Stimulated activated effector memory CD8-positive, alpha-beta T cell treated with anti-CD3 and anti-CD28 coated beads, Interleukin-12 subunit alpha, Interleukin-12 subunit beta, amount 100 ng/mL, for 72 hours (primary cell): ENCODE data around the gene ACRV1.

Experiments
- ATAC-seq: fragments of 150-1000 bp; cut with Tn5 transposase; 2 replicates; pipeline ENCODE4 v1.10.0; 2021
- DNase-seq, 2 donors: peaks; one replicate each; pipeline ENCODE4 v3.0.0; 2021 to 2022; ENCODE audit warnings: low spot score in 2 of 2
- H3K27ac Mint-ChIP-seq: one replicate; pipeline ENCODE4 v1.8.0; 2022; ENCODE audit warnings: mild to moderate bottlenecking, mixed read lengths
- H3K36me3 Mint-ChIP-seq: one replicate; pipeline ENCODE4 v1.8.0; 2022; ENCODE audit warnings: mild to moderate bottlenecking, mixed read lengths
- H3K4me1 Mint-ChIP-seq: one replicate; pipeline ENCODE4 v1.8.0; 2022; ENCODE audit warnings: mixed read lengths
- H3K4me3 Mint-ChIP-seq: one replicate; pipeline ENCODE4 v1.8.0; 2022; ENCODE audit warnings: mild to moderate bottlenecking, mixed read lengths
- H3K9me3 Mint-ChIP-seq: one replicate; pipeline ENCODE4 v1.8.0; 2022; ENCODE audit warnings: mixed read lengths

ACRV1 gene

GRCh38 chr11:125675196-125675595 is 5.5 kb downstream of the ACRV1 start:
- Mint-ChIP-seq H3K4me1 (no peaks in the 10 kb centered on the region), H3K4me3 (no peak overlapping the region), H3K27ac (no peak overlapping the region), H3K9me3 (no peaks in the 10 kb centered on the region), H3K36me3 (peaks cover 20% of the 10 kb centered on the region)
- ATAC-seq, result no peak
- no peak for DNase-seq

- Mint-ChIP-seq H3K4me3 (no peak overlapping the region), H3K36me3 (peaks cover 29% of the 10 kb centered on the region), H3K27ac (no peak overlapping the region), H3K9me3 (no peaks in the 10 kb centered on the region), H3K4me1 (no peaks in the 10 kb centered on the region)
- ATAC-seq, result no peak
- no peak for DNase-seq
These were observed 6.4 kb downstream of the ACRV1 start for GRCh38 chr11:125674210-125674609.

GRCh38 chr11:125671561-125671960 is 9.1 kb downstream of the ACRV1 start:
- H3K9me3 Mint-ChIP-seq, result peaks cover 3% of the 10 kb centered on the region
- ATAC-seq (no peak), DNase-seq (no peak)
- H3K36me3 Mint-ChIP-seq, result peaks cover 44% of the 10 kb centered on the region
- H3K27ac Mint-ChIP-seq, result no peak overlapping the region
- H3K4me1 Mint-ChIP-seq, result no peaks in the 10 kb centered on the region
- no peak overlapping the region for H3K4me3 Mint-ChIP-seq

- no peak overlapping the region for H3K27ac Mint-ChIP-seq
- H3K9me3 Mint-ChIP-seq, result peaks cover 3% of the 10 kb centered on the region
- no peak overlapping the region for H3K4me3 Mint-ChIP-seq
- DNase-seq (no peak), ATAC-seq (no peak)
- H3K4me1 Mint-ChIP-seq, result no peaks in the 10 kb centered on the region
- H3K36me3 Mint-ChIP-seq, result peaks cover 51% of the 10 kb centered on the region
These were observed 10.5 kb downstream of the ACRV1 start for GRCh38 chr11:125670172-125670571.

- ATAC-seq (no peak), DNase-seq (no peak)
- Mint-ChIP-seq H3K27ac (no peak overlapping the region), H3K36me3 (peaks cover 78% of the 10 kb centered on the region), H3K9me3 (peaks cover 3% of the 10 kb centered on the region), H3K4me1 (no peaks in the 10 kb centered on the region), H3K4me3 (no peak overlapping the region)
These were observed 13.5 kb downstream of the ACRV1 start for GRCh38 chr11:125667151-125667550.

- no peak for ATAC-seq
- no peak for DNase-seq
- Mint-ChIP-seq H3K9me3 (peaks cover 3% of the 10 kb centered on the region), H3K36me3 (peaks cover 86% of the 10 kb centered on the region), H3K4me1 (no peaks in the 10 kb centered on the region), H3K4me3 (no peak overlapping the region), H3K27ac (no peak overlapping the region)
These were observed 16.7 kb downstream of the ACRV1 start for GRCh38 chr11:125663910-125664309.

- H3K4me1 Mint-ChIP-seq, result no peaks in the 10 kb centered on the region
- H3K4me3 Mint-ChIP-seq, result no peak overlapping the region
- no peak overlapping the region for H3K27ac Mint-ChIP-seq
- DNase-seq (no peak), ATAC-seq (peak; percentile 86)
- peaks cover 3% of the 10 kb centered on the region for H3K9me3 Mint-ChIP-seq
- H3K36me3 Mint-ChIP-seq, result peaks cover 92% of the 10 kb centered on the region
These were observed 18.0 kb downstream of the ACRV1 start for GRCh38 chr11:125662689-125663088.

- Mint-ChIP-seq H3K9me3 (no peaks in the 10 kb centered on the region), H3K4me3 (no peak overlapping the region), H3K36me3 (peaks cover 92% of the 10 kb centered on the region), H3K27ac (no peak overlapping the region), H3K4me1 (peaks cover 7% of the 10 kb centered on the region)
- DNase-seq, result no peak
- no peak for ATAC-seq
These were observed 31.0 kb downstream of the ACRV1 start for GRCh38 chr11:125649465-125650166.

GRCh38 chr11:125645871-125646270 is 34.8 kb downstream of the ACRV1 start:
- Mint-ChIP-seq H3K4me1 (peaks cover 7% of the 10 kb centered on the region), H3K9me3 (no peaks in the 10 kb centered on the region), H3K27ac (no peak overlapping the region), H3K36me3 (peaks cover 100% of the 10 kb centered on the region), H3K4me3 (no peak overlapping the region)
- ATAC-seq (no peak), DNase-seq (no peak)

- no peak for ATAC-seq
- H3K4me3 Mint-ChIP-seq, result no peak overlapping the region
- no peaks in the 10 kb centered on the region for H3K9me3 Mint-ChIP-seq
- no peak overlapping the region for H3K27ac Mint-ChIP-seq
- no peak for DNase-seq
- H3K36me3 Mint-ChIP-seq, result peaks cover 96% of the 10 kb centered on the region
- H3K4me1 Mint-ChIP-seq, result no peaks in the 10 kb centered on the region
These were observed 42.3 kb downstream of the ACRV1 start for GRCh38 chr11:125638315-125638714.

- Mint-ChIP-seq H3K4me1 (no peaks in the 10 kb centered on the region), H3K9me3 (no peaks in the 10 kb centered on the region), H3K27ac (no peak overlapping the region), H3K36me3 (peaks cover 96% of the 10 kb centered on the region), H3K4me3 (no peak overlapping the region)
- DNase-seq (no peak), ATAC-seq (no peak)
These were observed 42.8 kb downstream of the ACRV1 start for GRCh38 chr11:125637840-125638239.

GRCh38 chr11:125627236-125627910 is 53.3 kb downstream of the ACRV1 start:
- DNase-seq, result no peak
- peak overlapping the region; percentile 99 for H3K27ac Mint-ChIP-seq
- H3K36me3 Mint-ChIP-seq, result peaks cover 95% of the 10 kb centered on the region
- H3K9me3 Mint-ChIP-seq, result no peaks in the 10 kb centered on the region
- peak overlapping the region; percentile 98 for H3K4me3 Mint-ChIP-seq
- H3K4me1 Mint-ChIP-seq, result peaks cover 30% of the 10 kb centered on the region
- no peak for ATAC-seq

- peak; percentile 39 for ATAC-seq
- peak overlapping the region; percentile 98 for H3K4me3 Mint-ChIP-seq
- H3K4me1 Mint-ChIP-seq, result peaks cover 30% of the 10 kb centered on the region
- peaks cover 93% of the 10 kb centered on the region for H3K36me3 Mint-ChIP-seq
- no peak for DNase-seq
- no peaks in the 10 kb centered on the region for H3K9me3 Mint-ChIP-seq
- peak overlapping the region; percentile 99 for H3K27ac Mint-ChIP-seq
These were observed 54.2 kb downstream of the ACRV1 start for GRCh38 chr11:125626288-125626950.

- peak overlapping the region; percentile 99 for H3K27ac Mint-ChIP-seq
- peak; percentile 95 for ATAC-seq
- peak overlapping the region; percentile 98 for H3K4me3 Mint-ChIP-seq
- H3K4me1 Mint-ChIP-seq, result peaks cover 30% of the 10 kb centered on the region
- H3K36me3 Mint-ChIP-seq, result peaks cover 93% of the 10 kb centered on the region
- peak; percentile 83 to 95 for DNase-seq
- H3K9me3 Mint-ChIP-seq, result no peaks in the 10 kb centered on the region
These were observed 54.9 kb downstream of the ACRV1 start for GRCh38 chr11:125625630-125626287.

- ATAC-seq, result no peak
- H3K4me3 Mint-ChIP-seq, result peak overlapping the region; percentile 98
- peaks cover 93% of the 10 kb centered on the region for H3K36me3 Mint-ChIP-seq
- peaks cover 30% of the 10 kb centered on the region for H3K4me1 Mint-ChIP-seq
- H3K9me3 Mint-ChIP-seq, result no peaks in the 10 kb centered on the region
- DNase-seq, result no peak
- peak overlapping the region; percentile 99 for H3K27ac Mint-ChIP-seq
These were observed 55.4 kb downstream of the ACRV1 start for GRCh38 chr11:125625225-125625629.
